HT-29 (cell line): ENCODE measurements around the gene ATG16L1. TPM values are rescaled to one million over a fixed set of nuclear protein-coding genes. Genes with fewer than 3 reads are reported as not detected.

Source experiments
- DNase-seq: peaks from one replicate; pipeline ENCODE4 v3.0.0-alpha.2; 2015; ENCODE audit warnings: low spot score
- total RNA-seq: library from RNA; depleted of rRNA; stranded (reverse); fragments of >200 nt; shearing (Covaris generic); gene quantifications from 2 replicates; pipeline ENCODE4 v1.2.3, GENCODE V29; 2014

ATG16L1 gene
- total RNA-seq, 1 experiment from 2014 or later = 36.6 TPM

GRCh38 chr2:233259730-233260129, 8.3 kb downstream of the ATG16L1 start:
- no peak for DNase-seq

- DNase-seq = no peak
Measured at GRCh38 chr2:233260661-233261060, 9.2 kb downstream of the ATG16L1 start.

- DNase-seq = no peak
Measured at GRCh38 chr2:233261819-233262555, 10.5 kb downstream of the ATG16L1 start.

GRCh38 chr2:233262562-233262961, 11.1 kb downstream of the ATG16L1 start:
- DNase-seq = no peak

- no peak for DNase-seq
Measured at GRCh38 chr2:233263045-233263570, 11.6 kb downstream of the ATG16L1 start.

- DNase-seq = no peak
Measured at GRCh38 chr2:233264667-233265066, 13.2 kb downstream of the ATG16L1 start.

GRCh38 chr2:233265899-233266431, 14.5 kb downstream of the ATG16L1 start:
- DNase-seq = no peak

- DNase-seq = no peak
Measured at GRCh38 chr2:233266481-233266880, 15.0 kb downstream of the ATG16L1 start.

- no peak for DNase-seq
Measured at GRCh38 chr2:233267516-233268245, 16.2 kb downstream of the ATG16L1 start.

GRCh38 chr2:233270366-233270765, 18.9 kb downstream of the ATG16L1 start:
- DNase-seq = no peak

GRCh38 chr2:233270951-233271350, 19.5 kb downstream of the ATG16L1 start:
- DNase-seq = no peak

GRCh38 chr2:233271693-233272092, 20.2 kb downstream of the ATG16L1 start:
- DNase-seq = no peak

- DNase-seq = no peak
Measured at GRCh38 chr2:233273120-233273519, 21.6 kb downstream of the ATG16L1 start.

GRCh38 chr2:233275223-233275622, 23.8 kb downstream of the ATG16L1 start:
- no peak for DNase-seq

GRCh38 chr2:233278921-233279320, 27.4 kb downstream of the ATG16L1 start:
- DNase-seq = no peak

GRCh38 chr2:233280114-233280693, 28.7 kb downstream of the ATG16L1 start:
- peak; percentile 38 for DNase-seq

GRCh38 chr2:233281553-233281952, 30.1 kb downstream of the ATG16L1 start:
- DNase-seq = no peak

GRCh38 chr2:233281992-233282603, 30.6 kb downstream of the ATG16L1 start:
- no peak for DNase-seq

- DNase-seq = no peak
Measured at GRCh38 chr2:233285921-233286320, 34.4 kb downstream of the ATG16L1 start.

- no peak for DNase-seq
Measured at GRCh38 chr2:233287871-233288270, 36.4 kb downstream of the ATG16L1 start.

GRCh38 chr2:233288663-233289062, 37.2 kb downstream of the ATG16L1 start:
- DNase-seq = no peak

- no peak for DNase-seq
Measured at GRCh38 chr2:233289648-233290047, 38.2 kb downstream of the ATG16L1 start.
